Right lung (tissue), 5 donors: ENCODE data around the gene DDX10. TPM values are rescaled to one million over a fixed set of nuclear protein-coding genes. Genes with fewer than 3 reads are reported as not detected.

Experiments
- DNase-seq, 2 donors: peaks; one replicate each; pipeline ENCODE4 v3.0.0-alpha.2; 2013
- polyA plus RNA-seq, 5 donors: library from polyadenylated mRNA; unstranded; fragments of 120-200 nt; gene quantifications; one replicate each; pipeline versions ENCODE4 v1.2.1 to v1.2.3, GENCODE V29; 2013; ENCODE audit warnings: inconsistent platforms in 1 of 5, low replicate concordance in 1 of 5; ENCODE audit not compliant: insufficient read length in 5 of 5, insufficient read depth in 1 of 5

DDX10 gene
- polyA plus RNA-seq, 5 donors: 28.1 to 30.0 (median 29.6) TPM

GRCh38 chr11:108902027-108902469 is 237.2 kb downstream of the DDX10 start:
- DNase-seq: no peak

DNA sequence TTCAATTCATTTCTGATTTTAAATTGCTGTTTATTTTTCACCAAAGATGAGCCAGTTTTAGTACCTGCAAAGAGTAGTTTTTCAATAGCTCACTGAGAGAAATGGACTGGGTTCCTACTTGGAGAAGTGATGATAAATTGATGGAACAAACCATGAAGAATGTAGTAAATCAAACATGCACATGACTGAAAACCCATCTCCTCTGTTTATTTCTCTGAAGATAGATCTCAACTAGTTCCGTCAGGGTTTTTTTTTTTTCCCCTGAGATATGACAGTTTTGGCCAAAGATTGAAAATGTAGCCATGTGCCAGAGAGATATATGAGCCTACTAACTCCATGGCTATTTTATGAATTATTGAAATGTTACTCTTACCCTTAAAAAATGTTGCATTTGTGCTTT is 239.6 kb downstream of the DDX10 start:
- DNase-seq: no peak

GRCh38 chr11:108906329-108906728 is 241.5 kb downstream of the DDX10 start:
- peak in 1 of 2 donors; percentile 2 for DNase-seq

- no peak for DNase-seq
Measured at GRCh38 chr11:108906826-108907225, 242.0 kb downstream of the DDX10 start.

- DNase-seq: no peak
Measured at GRCh38 chr11:108909041-108909440, 244.2 kb downstream of the DDX10 start.

DNA sequence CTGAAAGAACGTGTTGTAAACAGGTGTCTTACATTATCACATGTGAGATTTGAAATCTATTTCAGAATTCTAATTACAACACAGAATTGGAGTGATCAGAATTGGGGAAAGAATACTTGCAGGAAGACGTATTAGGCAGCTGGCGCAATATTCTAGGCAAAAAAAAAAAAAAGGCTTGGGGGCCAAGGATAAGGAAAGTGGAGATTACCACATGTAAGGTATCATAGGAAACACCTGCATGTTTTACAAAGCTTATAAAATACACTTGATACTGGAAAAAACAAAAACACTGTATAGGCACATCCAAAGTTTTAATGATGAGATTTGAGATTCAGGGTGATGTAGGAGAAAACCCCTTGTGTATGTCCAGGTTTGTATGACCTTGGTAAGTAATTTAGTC is 245.1 kb downstream of the DDX10 start:
- DNase-seq: no peak

GRCh38 chr11:108912581-108912980 is 247.7 kb downstream of the DDX10 start:
- no peak for DNase-seq

GRCh38 chr11:108913204-108913603 is 248.3 kb downstream of the DDX10 start:
- DNase-seq: no peak

GRCh38 chr11:108914211-108914610 is 249.3 kb downstream of the DDX10 start:
- no peak for DNase-seq

GRCh38 chr11:108914981-108915380 is 250.1 kb downstream of the DDX10 start:
- no peak for DNase-seq

DNA sequence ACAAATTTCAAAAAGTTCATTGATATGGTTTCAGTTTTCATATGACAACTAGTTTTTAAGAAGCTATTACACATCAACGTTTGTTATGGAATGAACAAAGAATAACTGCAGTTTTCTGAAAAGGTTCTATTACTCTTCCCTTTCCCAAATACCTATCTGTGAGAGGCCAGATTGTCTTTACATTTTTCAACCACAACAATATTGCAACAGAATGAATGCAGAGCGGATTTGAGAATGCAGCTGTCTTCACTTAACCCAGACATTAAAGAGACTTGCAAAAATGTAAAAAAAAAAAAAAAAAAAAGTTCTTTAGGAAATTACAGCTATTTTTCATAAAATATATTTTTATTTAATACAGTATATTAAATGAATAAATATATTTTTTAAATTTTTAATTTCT is 250.8 kb downstream of the DDX10 start:
- DNase-seq: no peak

GRCh38 chr11:108916290-108916689 is 251.4 kb downstream of the DDX10 start:
- no peak for DNase-seq

GRCh38 chr11:108916935-108917334 is 252.1 kb downstream of the DDX10 start:
- no peak for DNase-seq

GRCh38 chr11:108921211-108921610 is 256.3 kb downstream of the DDX10 start:
- DNase-seq: peak; percentile 22 to 39

GRCh38 chr11:108922241-108922640 is 257.4 kb downstream of the DDX10 start:
- no peak for DNase-seq

- no peak for DNase-seq
Measured at GRCh38 chr11:108923413-108923812, 258.5 kb downstream of the DDX10 start.

GRCh38 chr11:108926171-108926840 is 261.4 kb downstream of the DDX10 start:
- DNase-seq: peak; percentile 78 to 80

DNA sequence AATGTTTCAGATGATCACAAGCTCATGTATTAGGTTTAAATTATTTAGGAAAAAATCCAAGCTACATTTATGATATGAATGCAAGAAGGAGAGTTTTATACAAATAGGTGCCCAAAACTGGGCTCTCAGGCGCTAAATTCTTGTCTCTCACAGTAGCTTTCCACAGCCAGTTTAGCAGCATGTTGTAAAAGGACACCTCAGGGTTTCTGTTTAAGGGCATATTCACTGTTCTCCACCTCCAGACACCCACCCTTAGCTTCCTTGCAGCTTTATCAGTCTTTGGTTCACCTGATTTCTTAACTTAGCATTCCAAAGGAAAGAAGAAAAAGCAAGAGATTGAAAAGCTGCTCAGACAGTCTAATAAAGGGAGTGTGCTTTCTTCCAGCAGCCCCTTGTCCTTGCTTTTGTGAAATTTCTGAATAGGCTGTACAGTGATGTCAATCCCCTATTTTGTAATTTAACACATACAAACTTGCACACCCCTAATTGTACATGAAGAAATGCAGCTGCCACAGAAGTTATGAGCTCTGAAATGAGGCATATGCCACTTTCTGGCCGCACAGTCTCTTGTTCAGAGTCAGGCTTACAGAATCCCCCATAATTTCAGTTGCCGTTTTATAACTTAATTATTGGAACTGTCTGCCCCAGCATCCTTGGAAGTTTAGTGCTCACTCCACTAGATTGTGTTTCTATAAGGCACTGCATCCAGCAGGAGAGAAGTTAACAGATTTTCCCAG is 262.1 kb downstream of the DDX10 start:
- peak; percentile 60 to 62 for DNase-seq

GRCh38 chr11:108927791-108928545 is 263.1 kb downstream of the DDX10 start:
- DNase-seq: no peak

GRCh38 chr11:108929241-108929640 is 264.4 kb downstream of the DDX10 start:
- no peak for DNase-seq

DNA sequence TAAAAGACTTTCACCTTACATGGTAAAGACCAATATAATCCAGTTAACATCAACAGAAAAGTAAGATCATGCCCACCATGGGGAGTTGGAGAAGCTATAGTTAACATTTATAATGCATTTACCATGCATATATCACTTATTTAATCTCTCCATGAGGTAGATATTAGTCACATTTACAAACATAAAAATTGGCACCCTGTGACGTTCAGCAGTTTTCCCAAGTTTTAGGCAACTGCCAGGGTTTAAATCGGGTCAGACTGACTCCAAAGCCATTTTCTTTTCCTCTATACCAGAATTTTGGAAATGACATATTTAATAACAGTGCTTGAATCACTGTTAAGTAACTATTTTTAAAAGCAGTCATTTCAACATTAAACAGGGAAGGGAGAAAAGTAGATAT is 266.3 kb downstream of the DDX10 start:
- DNase-seq: no peak

DNA sequence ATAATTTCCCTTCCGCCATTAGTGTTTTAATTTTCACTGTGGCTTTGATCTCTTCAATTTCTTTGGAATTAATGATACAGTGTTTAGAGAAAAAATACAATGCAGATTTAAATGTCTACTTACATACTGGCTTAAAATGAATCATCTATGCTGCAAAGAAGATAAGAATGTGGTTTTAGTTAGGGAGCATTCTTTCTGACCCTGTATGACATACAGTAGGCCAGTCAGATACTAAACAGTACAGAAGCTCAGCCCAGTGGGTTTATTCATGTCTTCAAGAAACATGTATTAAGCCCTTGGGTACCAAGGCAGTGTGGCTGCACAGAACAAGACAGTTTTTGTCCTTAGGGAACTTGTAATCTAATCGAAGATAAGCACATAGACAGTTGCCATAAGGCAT is 268.8 kb downstream of the DDX10 start:
- no peak for DNase-seq

DNA sequence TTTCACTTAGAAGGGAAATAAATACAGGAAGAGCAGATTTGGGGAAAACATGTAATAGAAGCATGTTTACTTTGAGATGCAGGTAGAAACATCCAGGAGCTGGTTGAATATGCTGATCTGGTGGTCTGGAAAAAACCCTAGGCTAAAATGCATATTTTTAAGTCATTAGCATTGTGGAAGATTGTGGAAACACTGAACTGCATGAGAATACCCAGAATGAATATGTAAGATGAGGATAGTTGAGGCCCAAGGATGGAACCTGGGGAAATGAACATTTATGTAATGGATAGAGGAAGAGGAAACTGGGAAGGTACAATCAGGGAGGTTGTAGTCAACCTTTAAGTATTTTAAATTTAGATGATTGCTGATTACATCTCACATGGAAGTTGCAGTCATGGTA is 269.4 kb downstream of the DDX10 start:
- no peak for DNase-seq
